KMS-11 (cell line): ENCODE measurements around the gene OLFM3.

Source experiments
- H2AFZ ChIP-seq: fragments of 200-600 bp; sonication (generic); 2 replicates; pipeline ENCODE4 v1.6.1; 2016; ENCODE audit warnings: antibody characterized with exemption, mixed run types, low read depth
- H3K27ac ChIP-seq: fragments of 200-600 bp; sonication (generic); 2 replicates; pipeline ENCODE4 v1.6.1; 2016; ENCODE audit warnings: mild to moderate bottlenecking, mixed run types
- H3K27me3 ChIP-seq: fragments of 200-600 bp; sonication (generic); 2 replicates; pipeline ENCODE4 v1.6.1; 2017; ENCODE audit warnings: mild to moderate bottlenecking, low read depth, mixed run types, moderate library complexity; ENCODE audit not compliant: insufficient read depth
- H3K36me3 ChIP-seq: fragments of 200-600 bp; sonication (generic); 2 replicates; pipeline ENCODE4 v1.6.1; 2017; ENCODE audit warnings: mild to moderate bottlenecking, mixed run types; ENCODE audit not compliant: insufficient read depth
- H3K4me1 ChIP-seq: fragments of 200-600 bp; sonication (generic); 2 replicates; pipeline ENCODE4 v1.6.1; 2016; ENCODE audit warnings: mild to moderate bottlenecking, low read depth, mixed run types; ENCODE audit not compliant: poor library complexity, severe bottlenecking
- H3K4me2 ChIP-seq: fragments of 200-600 bp; sonication (generic); 2 replicates; pipeline ENCODE4 v1.7.0; 2016; ENCODE audit warnings: mild to moderate bottlenecking, mixed run types
- H3K4me3 ChIP-seq: fragments of 200-600 bp; sonication (generic); IDR thresholded peaks from 2 replicates; pipeline ENCODE4 v1.6.1; 2017; ENCODE audit warnings: low read depth, low read length, mixed read lengths; ENCODE audit not compliant: insufficient read depth
- H3K79me2 ChIP-seq: fragments of 200-600 bp; sonication (generic); 2 replicates; pipeline ENCODE4 v1.6.1; 2016; ENCODE audit warnings: low read depth, mixed run types; ENCODE audit not compliant: insufficient read depth
- H3K9ac ChIP-seq: fragments of 200-600 bp; sonication (generic); 2 replicates; pipeline ENCODE4 v1.6.1; 2016; ENCODE audit warnings: mild to moderate bottlenecking, mixed run types
- H4K20me1 ChIP-seq: fragments of 200-600 bp; sonication (generic); 2 replicates; pipeline ENCODE4 v1.6.1; 2016; ENCODE audit warnings: mild to moderate bottlenecking, mixed run types; ENCODE audit not compliant: insufficient read depth
- CTCF ChIP-seq: fragments of 200-600 bp; sonication (generic); conservative IDR thresholded peaks from 2 replicates; pipeline ENCODE4 v1.6.1; 2017; ENCODE audit warnings: low read depth, mild to moderate bottlenecking, antibody characterized with exemption, low read length, moderate library complexity, mixed read lengths

OLFM3 gene

GRCh38 chr1:101757985-101758384, 238.7 kb downstream of the OLFM3 start:
- no peak overlapping the region for H3K4me3 ChIP-seq
- no peak for TF ChIP-seq CTCF
- no peaks in the 10 kb centered on the region for H3K79me2 ChIP-seq
- no peaks in the 10 kb centered on the region for H3K4me1 ChIP-seq
- H3K36me3 ChIP-seq, result no peaks in the 10 kb centered on the region
- H2AFZ ChIP-seq, result no peak overlapping the region
- no peaks in the 10 kb centered on the region for H3K27me3 ChIP-seq
- no peak overlapping the region for H3K4me2 ChIP-seq
- no peak overlapping the region for H3K27ac ChIP-seq
- H4K20me1 ChIP-seq, result no peaks in the 10 kb centered on the region
- H3K9ac ChIP-seq, result no peak overlapping the region

- Histone ChIP-seq H3K36me3 (no peaks in the 10 kb centered on the region), H2AFZ (no peak overlapping the region), H3K4me2 (no peak overlapping the region), H3K27me3 (no peaks in the 10 kb centered on the region), H3K9ac (no peak overlapping the region), H3K79me2 (no peaks in the 10 kb centered on the region), H3K4me1 (no peaks in the 10 kb centered on the region), H3K4me3 (no peak overlapping the region), H3K27ac (no peak overlapping the region), H4K20me1 (no peaks in the 10 kb centered on the region)
- no peak for TF ChIP-seq CTCF
These were observed 240.3 kb downstream of the OLFM3 start for GRCh38 chr1:101756411-101756810.
